ENCODE data around the gene TOP3A. TPM values are rescaled to one million over a fixed set of nuclear protein-coding genes. Genes with fewer than 3 reads are reported as not detected.

The TOP3A gene
- total and polyA plus RNA-seq, 3 experiments from 2014 or later: 21.7 to 72.8 (median 69.7) TPM

DNA sequence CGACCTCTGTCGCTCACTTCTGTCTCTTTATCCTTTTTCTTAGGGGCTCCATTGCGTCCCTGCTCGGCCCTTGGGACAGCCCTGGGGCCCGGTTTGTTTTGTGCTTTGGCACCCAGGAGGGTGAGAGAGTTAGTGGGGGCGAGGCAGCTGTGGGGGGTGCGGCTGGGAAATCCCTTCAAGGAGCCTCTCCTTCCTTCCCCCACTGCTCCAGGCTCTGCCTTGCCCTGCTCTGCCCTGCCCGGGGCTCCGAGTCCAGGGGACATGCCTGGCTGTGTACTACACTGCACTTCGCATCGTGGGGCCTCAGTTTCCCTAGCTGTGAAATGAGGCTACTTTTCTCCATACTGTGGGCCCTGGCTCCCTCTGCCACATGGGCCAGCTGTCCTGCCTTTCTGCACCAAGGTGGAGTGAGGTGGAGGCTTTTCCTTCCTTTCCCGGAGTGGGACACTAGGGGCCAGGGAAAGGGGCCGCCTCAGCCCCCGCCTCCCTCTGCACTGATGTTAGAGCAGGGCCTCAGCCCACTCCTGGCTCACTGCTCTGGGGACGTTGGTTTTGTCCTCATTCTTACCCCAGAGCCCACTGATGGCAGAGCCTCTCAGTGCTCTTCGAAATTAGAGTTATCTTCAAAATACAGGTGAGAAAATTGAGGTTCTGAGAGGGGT lies 88.4 kb downstream of the TOP3A start:
- Histone ChIP-seq H3K27me3 (ENCODE audit: insufficient read depth, low read length, poor library complexity, severe bottlenecking) (no peaks in the 10 kb centered on the region), H3K4me1 (ENCODE audit: insufficient read depth, low read length) (peaks cover 18% of the 10 kb centered on the region), H3K36me3 (ENCODE audit: insufficient read depth, low read length) (no peaks in the 10 kb centered on the region), H3K27ac (ENCODE audit: low read depth, low read length) (peak overlapping the region; percentile 38), H3K4me3 (ENCODE audit: low read length) (peak overlapping the region; percentile 72), H3K9me3 (ENCODE audit: low read length) (no peaks in the 10 kb centered on the region)
- H3K27ac Mint-ChIP-seq: peak overlapping the region; percentile 57 to 99 (median 92)
- peak overlapping the region; percentile 95 to 100 (median 97) for H3K4me3 Mint-ChIP-seq
- no peaks in the 10 kb centered on the region for H3K27me3 Mint-ChIP-seq
- no peaks in the 10 kb centered on the region for H3K9me3 Mint-ChIP-seq
- H3K36me3 Mint-ChIP-seq: peaks cover 0 to 4% (median 0%) of the 10 kb centered on the region in 3 donors
- peaks cover 22 to 42% (median 27%) of the 10 kb centered on the region in 3 donors for H3K4me1 Mint-ChIP-seq
- CTCF ChIA-PET: interaction anchor here (1.0 kb wide), 1 partner anchor 10 kb away, joined by 3 read pairs; no protein-coding TSS in a partner anchor
- no peak for DNase-seq
- POLR2A ChIA-PET: interaction anchor here (1.2 kb wide), 1 partner anchor 21 kb away, joined by 4 read pairs; no protein-coding TSS in a partner anchor

DNA sequence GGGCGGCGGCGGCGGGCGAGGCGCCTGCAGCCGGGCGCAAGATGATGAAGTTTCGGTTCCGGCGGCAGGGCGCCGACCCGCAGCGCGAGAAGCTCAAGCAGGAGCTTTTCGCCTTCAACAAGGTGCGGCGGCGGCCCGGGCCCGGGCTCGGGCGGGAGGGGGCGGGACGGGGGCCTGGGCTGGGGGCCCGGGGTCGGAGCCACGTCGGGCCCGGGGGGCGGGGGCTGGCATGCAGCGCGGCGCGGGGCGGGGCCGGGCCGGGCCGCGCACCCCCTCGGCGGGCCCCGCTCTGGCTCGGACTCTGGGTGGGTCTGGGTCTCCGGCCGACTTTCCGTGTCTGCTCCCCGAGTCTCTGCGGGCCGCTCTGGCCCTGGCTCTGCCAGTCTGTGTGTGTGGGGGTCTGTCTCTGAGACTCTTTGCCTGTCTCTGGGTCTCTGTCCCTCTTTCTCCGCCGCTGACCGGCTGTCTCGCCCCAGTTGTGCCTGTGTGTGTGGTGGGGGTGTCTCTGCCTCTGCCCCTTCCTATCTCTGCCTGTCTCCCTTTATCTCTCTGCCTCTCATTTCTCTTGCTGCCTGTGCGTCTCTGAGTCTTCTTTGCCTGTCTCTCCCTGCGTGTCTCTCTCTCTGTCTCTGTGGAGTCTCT lies 89.0 kb downstream of the TOP3A start:
- Mint-ChIP-seq H3K27ac (peak overlapping the region; percentile 57 to 99 (median 92)), H3K4me1 (peaks cover 22 to 42% (median 27%) of the 10 kb centered on the region in 3 donors), H3K4me3 (peak overlapping the region; percentile 95 to 100 (median 97)), H3K27me3 (no peaks in the 10 kb centered on the region), H3K9me3 (no peaks in the 10 kb centered on the region), H3K36me3 (peaks cover 0 to 4% (median 0%) of the 10 kb centered on the region in 3 donors)
- peak overlapping the region; percentile 72 for H3K4me3 ChIP-seq (ENCODE audit: low read length)
- peak in 1 of 5 donors; percentile 23 for DNase-seq
- CTCF ChIA-PET: interaction anchor here (1.0 kb wide), 1 partner anchor 9 kb away, joined by 3 read pairs; no protein-coding TSS in a partner anchor
- peak overlapping the region; percentile 38 for H3K27ac ChIP-seq (ENCODE audit: low read depth, low read length)
- H3K27me3 ChIP-seq (ENCODE audit: insufficient read depth, low read length, poor library complexity, severe bottlenecking): no peaks in the 10 kb centered on the region
- H3K4me1 ChIP-seq (ENCODE audit: insufficient read depth, low read length): peaks cover 18% of the 10 kb centered on the region
- H3K9me3 ChIP-seq (ENCODE audit: low read length): no peaks in the 10 kb centered on the region
- no peaks in the 10 kb centered on the region for H3K36me3 ChIP-seq (ENCODE audit: insufficient read depth, low read length)
- POLR2A ChIA-PET: interaction anchor here (0.9 to 1.2 kb wide), 3 partner anchors 22 to 43 kb away, joined by 3 to 4 read pairs (median 3); partner anchors contain the start of gene ALKBH5

DNA sequence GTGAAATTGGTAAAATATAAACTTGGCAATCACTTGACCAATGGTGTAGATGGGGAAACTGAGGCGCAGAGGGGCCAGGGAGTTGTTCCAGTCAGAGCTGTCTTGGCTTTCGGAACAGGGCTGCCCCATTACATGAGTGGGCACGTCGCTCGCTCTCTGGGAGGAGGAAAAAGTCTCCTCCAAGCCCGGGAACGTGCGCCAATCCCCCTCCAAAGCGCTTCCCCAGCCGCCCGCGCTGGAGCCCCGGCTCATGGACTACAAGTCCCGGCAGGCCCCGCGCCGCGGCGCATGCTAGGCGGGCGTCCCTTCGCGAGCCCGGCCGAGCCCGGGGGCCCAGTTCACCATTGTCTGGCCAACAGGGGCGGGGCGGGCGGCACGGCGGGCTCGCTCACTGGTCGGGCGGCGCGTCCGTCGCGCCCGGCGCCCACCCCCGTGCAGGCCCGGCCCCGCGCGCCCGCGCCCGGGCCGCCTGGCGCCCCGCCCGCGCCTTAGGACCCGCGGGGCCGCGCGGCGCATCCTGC lies 89.6 kb downstream of the TOP3A start, which contains the start of gene LLGL1:
Gene LLGL1, plus strand, starts transcription at position 515 of the 521 bp plus-strand sequence. CDS start 48 bp downstream, outside the sequence.
- peak within 1 kb of the TSS; percentile 95 to 100 (median 97) for H3K4me3 Mint-ChIP-seq
- no peaks in the 10 kb centered on the region for H3K9me3 Mint-ChIP-seq
- H3K4me3 ChIP-seq (ENCODE audit: low read length): peak within 1 kb of the TSS; percentile 72
- CTCF ChIA-PET: interaction anchor here (1.5 kb wide), 1 partner anchor 10 kb away, joined by 4 read pairs; no protein-coding TSS in a partner anchor
- H3K27ac ChIP-seq (ENCODE audit: low read depth, low read length): peak within 1 kb of the TSS; percentile 38
- POLR2A ChIA-PET: interaction anchor here (0.9 to 1.2 kb wide), 3 partner anchors 22 to 42 kb away, joined by 3 to 4 read pairs (median 3); partner anchors contain the start of gene ALKBH5
- no peaks in the 10 kb centered on the region for H3K36me3 ChIP-seq (ENCODE audit: insufficient read depth, low read length)
- no peaks in the 10 kb centered on the region for H3K27me3 ChIP-seq (ENCODE audit: insufficient read depth, low read length, poor library complexity, severe bottlenecking)
- DNase-seq: peak; percentile 95 to 96 (median 96)
- H3K36me3 Mint-ChIP-seq: peaks cover 0 to 4% (median 0%) of the 10 kb centered on the region in 3 donors
- H3K9me3 ChIP-seq (ENCODE audit: low read length): no peaks in the 10 kb centered on the region
- peaks cover 22 to 42% (median 27%) of the 10 kb centered on the region in 3 donors for H3K4me1 Mint-ChIP-seq
- H3K27me3 Mint-ChIP-seq: no peaks in the 10 kb centered on the region
- H3K27ac Mint-ChIP-seq: peak within 1 kb of the TSS; percentile 57 to 99 (median 93)
- peaks cover 18% of the 10 kb centered on the region for H3K4me1 ChIP-seq (ENCODE audit: insufficient read depth, low read length)

DNA sequence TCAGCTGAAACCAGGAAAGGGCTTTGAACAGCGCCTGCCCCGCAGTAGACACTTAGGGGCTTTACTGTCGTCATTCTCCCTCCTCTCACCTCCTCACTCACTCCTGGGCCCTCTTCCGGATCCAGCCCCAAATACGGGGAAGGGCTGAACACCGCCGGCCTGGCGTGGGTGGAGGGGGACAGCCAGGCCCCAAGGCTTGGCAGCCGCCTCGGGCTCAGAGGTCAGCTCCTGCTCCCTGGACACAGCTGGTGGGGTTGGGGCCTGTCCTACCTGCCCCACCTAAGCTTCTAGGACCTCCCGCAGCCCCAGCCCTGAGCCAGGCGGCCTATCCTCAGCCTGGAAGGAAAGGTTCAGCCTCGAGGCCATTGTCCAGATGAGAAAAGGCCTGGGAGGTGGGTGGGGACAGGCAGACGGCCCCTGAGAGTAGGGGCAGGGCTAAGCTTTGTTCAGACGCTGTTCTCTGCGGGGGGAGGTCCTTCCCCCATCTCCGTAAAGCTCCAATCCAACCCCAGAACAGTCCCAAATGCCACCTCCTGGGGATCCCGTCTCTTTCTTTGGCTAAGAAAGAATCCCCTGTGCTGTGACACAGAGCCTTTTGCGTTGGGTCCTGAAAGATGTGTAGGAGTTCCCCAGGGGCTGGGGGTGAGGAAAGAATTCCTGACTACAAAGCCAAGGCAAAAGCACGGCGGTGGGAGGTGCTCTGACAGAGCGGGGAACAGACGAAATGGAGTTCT lies 90.2 kb downstream of the TOP3A start:
- H3K36me3 Mint-ChIP-seq: peaks cover 0 to 4% (median 0%) of the 10 kb centered on the region in 3 donors
- Histone ChIP-seq H3K27ac (ENCODE audit: low read depth, low read length) (no peak overlapping the region), H3K4me1 (ENCODE audit: insufficient read depth, low read length) (peaks cover 18% of the 10 kb centered on the region), H3K9me3 (ENCODE audit: low read length) (no peaks in the 10 kb centered on the region), H3K27me3 (ENCODE audit: insufficient read depth, low read length, poor library complexity, severe bottlenecking) (no peaks in the 10 kb centered on the region), H3K36me3 (ENCODE audit: insufficient read depth, low read length) (no peaks in the 10 kb centered on the region), H3K4me3 (ENCODE audit: low read length) (peak overlapping the region; percentile 45)
- no peaks in the 10 kb centered on the region for H3K27me3 Mint-ChIP-seq
- H3K4me3 Mint-ChIP-seq: peak overlapping the region in 6 of 7 donors; percentile 13 to 70 (median 54)
- H3K9me3 Mint-ChIP-seq: no peaks in the 10 kb centered on the region
- H3K27ac Mint-ChIP-seq: peak overlapping the region in 5 of 8 donors; percentile 51 to 93 (median 72)
- H3K4me1 Mint-ChIP-seq: peaks cover 22 to 39% (median 27%) of the 10 kb centered on the region in 3 donors
- ChIA-PET POLR2A (no interaction called here), CTCF (interaction anchor here (1.4 to 1.5 kb wide), 2 partner anchors 9 to 10 kb away, joined by 4 read pairs; no protein-coding TSS in a partner anchor)
- no peak for DNase-seq

DNA sequence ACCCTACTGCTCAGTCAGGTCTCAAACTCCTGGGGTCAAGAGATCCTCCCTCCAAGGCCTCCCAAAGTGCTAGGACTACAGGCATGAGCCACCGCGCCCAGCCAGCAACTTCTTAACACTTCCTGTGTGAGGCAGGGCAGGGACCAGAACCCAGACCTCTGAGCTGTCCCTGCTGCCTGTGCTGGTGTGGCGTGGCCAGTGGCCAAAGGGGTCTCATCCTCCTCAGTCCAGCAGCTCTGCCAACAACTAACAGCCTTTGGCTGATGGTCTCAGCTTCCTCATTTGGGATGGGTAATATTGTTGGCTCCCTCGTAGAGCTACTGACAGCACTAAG lies 90.8 kb downstream of the TOP3A start:
- Mint-ChIP-seq H3K27me3 (no peaks in the 10 kb centered on the region), H3K4me3 (no peak overlapping the region), H3K9me3 (no peaks in the 10 kb centered on the region), H3K36me3 (peaks cover 0 to 4% (median 0%) of the 10 kb centered on the region in 3 donors), H3K4me1 (peaks cover 22 to 37% (median 27%) of the 10 kb centered on the region in 3 donors), H3K27ac (no peak overlapping the region)
- Histone ChIP-seq H3K36me3 (ENCODE audit: insufficient read depth, low read length) (no peaks in the 10 kb centered on the region), H3K27me3 (ENCODE audit: insufficient read depth, low read length, poor library complexity, severe bottlenecking) (no peaks in the 10 kb centered on the region), H3K4me1 (ENCODE audit: insufficient read depth, low read length) (peaks cover 18% of the 10 kb centered on the region), H3K4me3 (ENCODE audit: low read length) (no peak overlapping the region), H3K9me3 (ENCODE audit: low read length) (no peaks in the 10 kb centered on the region), H3K27ac (ENCODE audit: low read depth, low read length) (no peak overlapping the region)
- ChIA-PET POLR2A (no interaction called here), CTCF (interaction anchor here (1.4 to 1.5 kb wide), 2 partner anchors 8 to 11 kb away, joined by 4 read pairs; no protein-coding TSS in a partner anchor)
- no peak for DNase-seq

Other genes starting within 250 kb of the TOP3A start
- 10 to 100 TPM; 52.9 to 54.2 TPM for gene DRG2, start 227.0 kb downstream of the TOP3A start, total RNA-seq
- 51.7 TPM for gene DRG2, start 227.0 kb downstream of the TOP3A start, polyA plus RNA-seq
- gene MYO15A, start 206.2 kb downstream of the TOP3A start, total RNA-seq: under 1 TPM; 0.31 to 0.35 TPM
- 0.54 TPM for gene MYO15A, start 206.2 kb downstream of the TOP3A start, polyA plus RNA-seq
- gene ALKBH5, start 131.2 kb downstream of the TOP3A start, total RNA-seq: 100 to 1,000 TPM; 117 to 123 TPM
- 152 TPM for gene ALKBH5, start 131.2 kb downstream of the TOP3A start, polyA plus RNA-seq
- 10 to 100 TPM; 24.3 to 26.3 TPM for gene LLGL1, start 89.4 kb downstream of the TOP3A start, total RNA-seq
- gene LLGL1, start 89.4 kb downstream of the TOP3A start, polyA plus RNA-seq: 1.5 TPM
- gene FLII, start 56.3 kb downstream of the TOP3A start, total RNA-seq: 100 to 1,000 TPM; 278 to 299 TPM
- gene FLII, start 56.3 kb downstream of the TOP3A start, polyA plus RNA-seq: 216 TPM
- 1 to 10 TPM; 5.5 to 5.6 TPM for gene MIEF2, start 54.3 kb downstream of the TOP3A start, total RNA-seq
- gene MIEF2, start 54.3 kb downstream of the TOP3A start, polyA plus RNA-seq: 14.1 TPM
- gene SMCR8, start 299 bp upstream of the TOP3A start, total RNA-seq: 10 to 100 TPM; 26.7 to 26.9 TPM
- gene SMCR8, start 299 bp upstream of the TOP3A start, polyA plus RNA-seq: 4.9 TPM
- 10 to 100 TPM; 42.4 to 43.8 TPM for gene SHMT1, start 48.6 kb upstream of the TOP3A start, total RNA-seq
- 28.8 TPM for gene SHMT1, start 48.6 kb upstream of the TOP3A start, polyA plus RNA-seq
- not detected for gene EVPLL, start 62.8 kb upstream of the TOP3A start, total RNA-seq
- not detected for gene EVPLL, start 62.8 kb upstream of the TOP3A start, polyA plus RNA-seq
- not detected for gene LGALS9C, start 161.8 kb upstream of the TOP3A start, total RNA-seq
- gene LGALS9C, start 161.8 kb upstream of the TOP3A start, polyA plus RNA-seq: not detected